Loucy (cell line): ENCODE data around the gene ARHGAP15.

Source experiments
- EZH2phosphoT487 ChIP-seq: fragments of 200-600 bp; IDR thresholded peaks from 2 replicates; pipeline ENCODE4 v1.6.1; 2018; ENCODE audit warnings: antibody characterized with exemption, mild to moderate bottlenecking, moderate library complexity, borderline replicate concordance
- TF ChIP-seq, protein P1 (sequence below): fragments of 200-600 bp; sonication (generic); conservative IDR thresholded peaks from 2 replicates; pipeline ENCODE4 v1.5.1; 2014; ENCODE audit warnings: mild to moderate bottlenecking, antibody characterized with exemption, low read length

DNA sequence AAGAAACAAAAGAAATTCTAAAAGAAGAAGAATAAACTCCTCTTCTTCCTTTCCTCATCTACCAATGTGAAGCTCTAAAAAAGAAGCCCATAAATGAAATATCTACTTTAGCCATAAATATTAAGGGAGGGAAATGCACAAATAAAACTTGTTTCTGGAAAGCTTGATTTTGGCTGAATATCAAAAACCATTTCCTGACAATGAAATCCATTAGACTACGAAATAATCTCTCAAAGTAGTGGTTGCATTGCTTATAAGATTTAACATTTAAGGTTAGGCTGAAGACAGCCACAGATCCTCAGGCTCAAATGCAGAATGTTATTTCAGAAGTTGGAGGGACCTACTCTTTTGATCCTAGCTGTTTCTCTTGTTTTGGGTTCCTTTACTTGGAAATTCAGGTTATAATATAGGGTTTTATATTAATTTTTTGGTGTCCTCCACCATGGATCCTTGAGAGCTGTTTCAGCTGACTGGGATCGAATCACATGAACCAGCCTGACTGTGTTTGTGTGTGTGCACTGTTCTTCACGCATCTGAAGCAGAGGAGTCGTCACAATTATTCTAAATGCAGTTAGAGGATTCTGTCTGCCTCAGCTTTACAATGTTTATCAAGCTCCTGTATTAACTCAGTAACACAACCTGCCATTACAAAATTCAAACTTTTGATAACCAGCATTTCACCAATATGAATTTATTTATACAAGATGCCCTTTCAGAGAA, 474.8 kb downstream of the ARHGAP15 start:
- TF ChIP-seq, protein P1, sequence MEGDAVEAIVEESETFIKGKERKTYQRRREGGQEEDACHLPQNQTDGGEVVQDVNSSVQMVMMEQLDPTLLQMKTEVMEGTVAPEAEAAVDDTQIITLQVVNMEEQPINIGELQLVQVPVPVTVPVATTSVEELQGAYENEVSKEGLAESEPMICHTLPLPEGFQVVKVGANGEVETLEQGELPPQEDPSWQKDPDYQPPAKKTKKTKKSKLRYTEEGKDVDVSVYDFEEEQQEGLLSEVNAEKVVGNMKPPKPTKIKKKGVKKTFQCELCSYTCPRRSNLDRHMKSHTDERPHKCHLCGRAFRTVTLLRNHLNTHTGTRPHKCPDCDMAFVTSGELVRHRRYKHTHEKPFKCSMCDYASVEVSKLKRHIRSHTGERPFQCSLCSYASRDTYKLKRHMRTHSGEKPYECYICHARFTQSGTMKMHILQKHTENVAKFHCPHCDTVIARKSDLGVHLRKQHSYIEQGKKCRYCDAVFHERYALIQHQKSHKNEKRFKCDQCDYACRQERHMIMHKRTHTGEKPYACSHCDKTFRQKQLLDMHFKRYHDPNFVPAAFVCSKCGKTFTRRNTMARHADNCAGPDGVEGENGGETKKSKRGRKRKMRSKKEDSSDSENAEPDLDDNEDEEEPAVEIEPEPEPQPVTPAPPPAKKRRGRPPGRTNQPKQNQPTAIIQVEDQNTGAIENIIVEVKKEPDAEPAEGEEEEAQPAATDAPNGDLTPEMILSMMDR, result no peak
- TF ChIP-seq EZH2phosphoT487, result no peak
